HG02678 (cell line): Measurements from ENCODE around the gene DNAAF5.

ENCODE experiments used
- ATAC-seq: cut with Tn5 transposase; IDR thresholded peaks from one replicate; pipeline ENCODE4 v1.9.1; 2021; ENCODE audit warnings: mild to moderate bottlenecking, moderate library complexity; ENCODE audit not compliant: unreplicated experiment

The DNAAF5 gene

GRCh38 chr7:726084-726853 is at the start of gene DNAAF5:
Gene DNAAF5 (plus strand): TSS chr7:726699. CDS start chr7:726721, 22 bp downstream.
- peak; percentile 90 for ATAC-seq

GRCh38 chr7:676972-677385 is 49.5 kb upstream of the DNAAF5 start:
- no peak for ATAC-seq

- no peak for ATAC-seq
These were observed 45.9 kb upstream of the DNAAF5 start for GRCh38 chr7:680411-681127.

GRCh38 chr7:681551-682307 is 44.8 kb upstream of the DNAAF5 start:
- no peak for ATAC-seq

GRCh38 chr7:682810-683209 is 43.7 kb upstream of the DNAAF5 start:
- no peak for ATAC-seq

GRCh38 chr7:683526-684205 is 42.8 kb upstream of the DNAAF5 start:
- no peak for ATAC-seq

GRCh38 chr7:684416-684815 is 42.1 kb upstream of the DNAAF5 start:
- ATAC-seq: no peak

GRCh38 chr7:685540-685939 is 41.0 kb upstream of the DNAAF5 start:
- ATAC-seq: no peak

- ATAC-seq: no peak
These were observed 35.8 kb upstream of the DNAAF5 start for GRCh38 chr7:690478-691360.

GRCh38 chr7:691361-692045 is 35.0 kb upstream of the DNAAF5 start:
- ATAC-seq: no peak

- ATAC-seq: no peak
These were observed 33.2 kb upstream of the DNAAF5 start for GRCh38 chr7:693280-693679.

- ATAC-seq: no peak
These were observed 30.1 kb upstream of the DNAAF5 start for GRCh38 chr7:696426-696811.

- no peak for ATAC-seq
These were observed 29.5 kb upstream of the DNAAF5 start for GRCh38 chr7:696812-697551.

- no peak for ATAC-seq
These were observed 27.7 kb upstream of the DNAAF5 start for GRCh38 chr7:698515-699475.

- no peak for ATAC-seq
These were observed 26.9 kb upstream of the DNAAF5 start for GRCh38 chr7:699476-700170.

- ATAC-seq: no peak
These were observed 25.3 kb upstream of the DNAAF5 start for GRCh38 chr7:701086-701671.

- ATAC-seq: no peak
These were observed 23.4 kb upstream of the DNAAF5 start for GRCh38 chr7:703049-703448.
